ENCODE results near the gene MRPS25.

MRPS25 gene

GRCh38 chr3:15064835-15065549, at the start of gene MRPS25:
Gene MRPS25, minus strand, starts transcription at chr3:15065315. Its CDS starts 121 bp downstream, at chr3:15065194.
- peak; percentile 87 for DNase-seq (ENCODE audit: low spot score)

DNA sequence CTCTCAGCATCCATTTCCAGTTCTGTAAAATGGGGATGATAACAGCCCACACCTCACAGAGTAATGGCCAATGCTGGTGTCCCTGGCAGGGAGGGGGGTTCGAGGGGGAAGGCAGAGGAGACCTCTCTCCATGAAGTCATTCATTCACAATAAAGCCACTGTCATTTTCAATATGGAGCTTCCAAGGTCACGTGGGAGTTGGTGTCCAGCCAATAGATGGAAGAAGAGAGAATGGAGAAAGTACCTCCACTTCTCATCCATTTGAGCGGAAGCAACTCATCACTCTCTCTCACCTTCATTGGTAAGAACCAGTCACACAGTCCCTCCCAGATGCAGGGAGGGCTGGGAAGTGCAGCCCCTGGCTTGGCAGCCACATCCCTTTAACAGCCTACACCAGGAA, 48.8 kb upstream of the MRPS25 start:
- no peak for DNase-seq (ENCODE audit: low spot score)

DNA sequence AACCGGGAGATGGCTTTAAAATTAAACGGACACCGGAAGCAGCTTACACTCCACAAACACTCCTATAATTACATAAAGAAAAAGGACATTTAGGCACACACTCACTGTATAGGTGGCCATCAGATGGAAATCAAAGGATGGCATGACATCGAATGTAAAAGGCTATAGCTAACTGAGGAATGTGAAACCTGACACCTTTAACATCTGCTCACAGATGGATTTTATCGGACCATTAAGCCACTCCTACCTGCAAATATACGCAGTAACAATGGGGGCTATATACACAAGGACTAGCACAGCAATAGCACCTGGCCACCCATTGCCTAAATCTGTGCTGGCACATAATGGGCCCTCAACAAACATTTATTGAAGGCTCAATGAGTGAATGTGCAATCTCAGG, 48.4 kb upstream of the MRPS25 start:
- DNase-seq (ENCODE audit: low spot score): no peak

DNA sequence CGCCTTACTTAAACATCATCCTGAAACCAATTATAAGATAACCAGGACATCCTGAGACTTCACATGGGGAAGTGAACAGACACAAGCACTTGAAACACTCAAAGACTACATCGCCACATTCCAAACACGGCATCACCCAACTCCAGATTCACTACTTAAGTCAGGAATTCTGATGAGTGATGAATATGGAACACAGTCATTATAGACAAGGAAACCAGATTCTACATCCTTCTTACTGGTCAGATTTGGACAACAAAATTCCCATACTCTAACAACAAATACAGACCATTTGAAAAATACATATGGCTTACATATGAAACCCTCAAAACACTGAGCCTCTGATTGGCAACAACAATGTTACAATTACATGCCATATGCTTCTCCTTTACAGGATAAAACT, 46.9 kb upstream of the MRPS25 start:
- no peak for DNase-seq (ENCODE audit: low spot score)

DNA sequence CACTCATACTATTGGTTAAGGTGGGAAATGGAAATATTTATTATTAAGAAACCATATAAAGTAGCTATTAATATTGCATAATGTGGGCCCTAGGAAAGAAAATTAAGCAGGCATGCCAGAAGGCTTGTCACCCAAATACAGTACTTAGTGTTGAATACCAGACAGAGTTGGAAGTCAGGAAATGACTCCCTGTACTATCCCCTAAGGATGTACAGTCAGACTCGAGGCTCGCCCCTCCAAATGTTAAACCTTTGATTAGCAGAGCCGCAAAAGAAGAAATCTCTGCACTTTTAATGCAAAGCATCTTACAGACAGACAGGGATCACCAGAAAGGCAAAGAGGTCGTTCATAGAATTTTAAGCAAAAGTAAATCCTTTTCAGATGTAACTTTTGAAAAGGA, 45.1 kb upstream of the MRPS25 start:
- DNase-seq (ENCODE audit: low spot score): no peak

- no peak for DNase-seq (ENCODE audit: low spot score)
Observed at GRCh38 chr3:15108869-15109268, 43.8 kb upstream of the MRPS25 start.

- peak; percentile 81 for DNase-seq (ENCODE audit: low spot score)
Observed at GRCh38 chr3:15108082-15108545, 43.0 kb upstream of the MRPS25 start.

DNA sequence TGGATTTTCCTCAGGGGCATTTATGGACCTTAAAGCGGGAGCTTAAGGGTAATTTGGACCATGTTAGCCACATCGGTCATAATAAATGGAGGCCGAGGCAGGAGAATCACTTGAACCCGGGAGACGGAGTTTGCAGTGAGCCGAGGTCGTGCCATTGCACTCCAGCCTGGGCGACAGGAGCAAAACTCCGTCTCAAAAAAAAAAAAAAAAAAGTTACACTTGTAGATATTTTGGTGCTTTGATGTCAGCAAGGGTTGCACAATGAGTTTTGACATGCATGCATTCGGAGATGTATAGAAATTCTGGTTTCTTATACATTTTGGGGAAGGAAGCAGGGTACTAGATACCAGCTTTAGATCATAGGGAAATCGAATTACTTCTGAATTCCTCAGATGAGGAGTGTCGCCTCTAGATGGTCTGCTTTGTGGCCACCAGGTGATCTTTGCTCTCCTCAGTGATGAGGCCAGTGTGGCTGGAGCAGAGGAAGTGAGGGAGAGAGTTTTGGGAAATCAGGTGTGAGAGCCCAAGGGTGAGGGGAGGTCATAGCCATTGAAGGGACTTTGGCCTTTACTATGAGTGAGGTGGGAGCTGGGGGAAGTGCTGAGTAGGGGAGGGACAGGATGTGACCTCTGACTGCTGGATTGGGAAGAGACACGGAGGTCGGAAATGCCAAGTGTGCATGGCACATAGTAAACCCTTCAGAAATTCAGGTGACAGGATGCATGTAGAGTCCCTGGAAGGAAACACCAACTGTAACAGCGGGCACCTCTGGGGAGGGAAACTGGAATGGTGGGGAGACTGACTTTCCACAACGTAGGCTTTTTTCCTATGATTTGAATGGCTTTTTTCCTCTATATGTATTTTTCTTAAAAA, 42.2 kb upstream of the MRPS25 start:
- no peak for DNase-seq (ENCODE audit: low spot score)

GRCh38 chr3:15102836-15103235, 37.7 kb upstream of the MRPS25 start:
- DNase-seq (ENCODE audit: low spot score): no peak

- DNase-seq (ENCODE audit: low spot score): no peak
Observed at GRCh38 chr3:15102256-15102655, 37.1 kb upstream of the MRPS25 start.

GRCh38 chr3:15099364-15100098, 34.4 kb upstream of the MRPS25 start:
- DNase-seq (ENCODE audit: low spot score): no peak

DNA sequence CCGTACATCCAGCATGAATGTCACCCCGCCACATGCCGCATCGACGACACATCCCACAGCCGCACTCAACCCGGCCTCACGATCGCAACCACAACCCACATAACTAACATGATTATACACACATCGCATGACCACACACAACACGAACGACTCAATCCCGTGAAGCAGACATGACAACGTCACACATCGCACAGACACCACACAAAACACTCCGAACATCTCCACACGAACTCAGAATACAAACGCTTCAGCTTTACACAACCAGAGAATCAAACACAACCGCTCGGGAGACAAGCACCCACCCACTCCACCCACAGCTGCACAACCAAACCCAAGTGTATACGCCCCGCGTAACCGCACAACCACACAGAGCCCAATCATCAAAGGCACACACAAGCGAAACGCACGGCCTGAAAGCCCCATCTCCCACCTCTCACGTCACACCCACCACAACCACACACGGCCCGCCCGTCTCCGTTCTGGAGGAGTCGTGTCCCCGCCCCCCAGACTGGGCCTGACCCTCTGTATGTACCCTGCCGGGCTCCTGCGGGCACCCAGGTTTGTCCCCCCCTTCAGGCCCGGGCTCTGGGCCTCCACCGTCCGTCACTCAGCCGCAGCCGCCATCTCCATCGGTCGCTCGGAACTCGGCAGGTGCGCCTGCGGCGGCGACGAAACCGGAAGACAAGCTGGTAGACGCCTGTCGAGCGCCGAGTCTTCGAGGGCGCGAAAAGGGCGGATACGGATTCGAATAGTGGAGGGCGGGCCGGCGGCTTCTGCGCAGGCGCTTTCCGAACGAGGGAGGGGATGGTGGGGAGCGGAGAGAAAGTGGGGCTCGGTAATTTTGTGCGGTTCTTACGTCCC, 33.6 kb upstream of the MRPS25 start, which contains the start of gene RBSN:
TSS of gene RBSN (minus strand) at position 646 of the 861 bp plus-strand sequence. CDS start 3,028 bp downstream, outside the sequence.
- DNase-seq (ENCODE audit: low spot score): peak; percentile 94

DNA sequence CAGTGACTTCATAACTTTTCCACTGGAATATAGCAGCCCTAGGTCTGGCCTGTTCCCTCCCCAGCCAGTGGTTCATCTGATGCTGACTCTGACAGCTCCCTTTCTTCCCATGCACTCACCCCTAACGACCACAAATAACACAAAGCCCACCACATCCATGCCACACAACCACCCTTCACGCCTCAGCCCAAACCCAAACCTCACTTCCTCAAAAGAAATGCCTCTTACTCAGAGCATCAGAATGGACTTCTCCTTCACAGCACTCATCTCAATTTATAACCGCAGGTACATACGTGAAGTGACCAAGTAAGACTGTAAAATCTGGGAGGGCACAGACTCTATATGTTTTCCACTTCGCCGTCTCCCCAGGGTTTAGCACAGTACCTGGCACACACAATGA, 32.8 kb upstream of the MRPS25 start:
- DNase-seq (ENCODE audit: low spot score): no peak

- DNase-seq (ENCODE audit: low spot score): no peak
Observed at GRCh38 chr3:15096046-15096445, 30.9 kb upstream of the MRPS25 start.

- no peak for DNase-seq (ENCODE audit: low spot score)
Observed at GRCh38 chr3:15094187-15094875, 29.2 kb upstream of the MRPS25 start.

- DNase-seq (ENCODE audit: low spot score): no peak
Observed at GRCh38 chr3:15092686-15093085, 27.6 kb upstream of the MRPS25 start.

GRCh38 chr3:15091575-15091974, 26.5 kb upstream of the MRPS25 start:
- no peak for DNase-seq (ENCODE audit: low spot score)

DNA sequence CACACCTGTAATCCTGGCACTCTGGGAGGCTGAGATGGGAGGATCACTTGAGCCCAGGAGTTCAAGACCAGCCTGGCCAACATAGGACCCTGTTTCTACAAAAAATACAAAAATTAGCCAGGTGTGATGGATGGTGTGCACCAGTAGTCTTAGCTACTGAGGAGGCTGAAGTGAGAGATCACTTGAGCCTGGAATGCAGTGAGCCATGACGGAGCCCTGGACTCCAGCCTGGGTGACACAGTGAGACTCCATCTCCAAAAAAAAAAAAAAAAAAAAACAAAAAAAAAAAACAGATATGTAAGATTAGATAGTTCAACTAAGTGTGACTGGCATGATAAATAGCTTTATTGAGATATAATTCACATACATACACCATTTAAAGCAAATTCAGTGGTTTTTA, 24.1 kb upstream of the MRPS25 start:
- no peak for DNase-seq (ENCODE audit: low spot score)

- no peak for DNase-seq (ENCODE audit: low spot score)
Observed at GRCh38 chr3:15086699-15087098, 21.6 kb upstream of the MRPS25 start.

DNA sequence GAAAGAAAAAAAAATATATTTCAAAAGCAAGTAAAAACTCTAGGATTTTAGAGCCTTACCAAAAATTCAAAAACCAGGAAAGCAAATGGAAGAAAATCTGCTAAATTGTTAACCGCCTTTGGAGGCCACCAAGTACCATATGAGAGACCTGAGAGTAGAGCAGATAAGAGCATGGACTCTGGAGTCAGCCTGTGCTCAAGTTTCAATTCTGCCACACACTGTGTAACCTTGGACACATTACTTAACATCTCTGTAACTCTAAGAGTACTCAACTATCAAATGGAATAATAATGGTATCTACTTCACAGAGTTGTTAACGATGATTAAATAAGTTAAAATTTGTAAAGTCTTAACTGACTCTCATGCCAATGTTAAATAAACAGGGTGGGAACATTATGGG, 21.1 kb upstream of the MRPS25 start:
- DNase-seq (ENCODE audit: low spot score): no peak

DNA sequence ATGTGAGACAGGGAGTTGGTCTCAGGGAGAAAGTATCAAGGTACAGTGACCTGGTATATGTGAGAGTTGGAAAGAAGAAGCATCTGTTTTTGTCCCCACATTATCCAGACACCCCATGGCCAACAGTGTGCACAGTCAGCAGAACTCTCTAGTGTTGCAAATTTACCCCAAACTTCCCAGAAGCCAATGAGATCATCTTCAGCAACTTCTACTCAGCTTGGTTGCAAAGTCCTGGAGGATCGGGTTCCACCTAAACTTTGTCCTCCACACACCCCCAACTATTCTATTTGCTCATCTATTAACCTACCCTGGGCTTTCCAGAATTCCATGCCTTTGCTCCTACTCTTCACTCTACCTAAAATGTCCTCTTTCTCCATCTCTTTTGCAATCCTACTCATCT, 18.1 kb upstream of the MRPS25 start:
- no peak for DNase-seq (ENCODE audit: low spot score)
